Measurements from ENCODE around the gene GBA2. TPM values are rescaled to one million over a fixed set of nuclear protein-coding genes. Genes with fewer than 3 reads are reported as not detected.
A peak's percentile ranks its signal among the peaks of the same experiment; 100 is the strongest.

The GBA2 gene
- total RNA-seq, 1 donor from 2014 or later = 52.1 TPM

- H3K36me3 Mint-ChIP-seq (ENCODE audit: low read depth) = peaks cover 23% of the 10 kb centered on the region
- peak overlapping the region; percentile 69 for H3K27ac Mint-ChIP-seq (ENCODE audit: unreplicated experiment)
- H3K4me3 Mint-ChIP-seq (ENCODE audit: unreplicated experiment) = peak overlapping the region; percentile 91
- H3K9me3 Mint-ChIP-seq (ENCODE audit: low read depth) = no peaks in the 10 kb centered on the region
- H3K4me1 Mint-ChIP-seq (ENCODE audit: low read depth) = peaks cover 41% of the 10 kb centered on the region
- no peak for TF ChIP-seq CTCF (IDR thresholded peaks at IDR 0.05)
- H3K27me3 Mint-ChIP-seq (ENCODE audit: low read depth) = no peaks in the 10 kb centered on the region
- DNase-seq (ENCODE audit: low spot score) = no peak
Observed at GRCh38 chr9:35746583-35746982, 2.4 kb downstream of the GBA2 start.

GRCh38 chr9:35745569-35745968, 3.5 kb downstream of the GBA2 start:
- Mint-ChIP-seq H3K9me3 (ENCODE audit: low read depth) (no peaks in the 10 kb centered on the region), H3K36me3 (ENCODE audit: low read depth) (peaks cover 20% of the 10 kb centered on the region), H3K27me3 (ENCODE audit: low read depth) (no peaks in the 10 kb centered on the region), H3K27ac (ENCODE audit: unreplicated experiment) (no peak overlapping the region), H3K4me1 (ENCODE audit: low read depth) (peaks cover 41% of the 10 kb centered on the region), H3K4me3 (ENCODE audit: unreplicated experiment) (peak overlapping the region; percentile 91)
- no peak for DNase-seq (ENCODE audit: low spot score)
- no peak for TF ChIP-seq CTCF (IDR thresholded peaks at IDR 0.05)

GRCh38 chr9:35743880-35744518, 5.0 kb downstream of the GBA2 start:
- Mint-ChIP-seq H3K27ac (ENCODE audit: unreplicated experiment) (no peak overlapping the region), H3K36me3 (ENCODE audit: low read depth) (peaks cover 28% of the 10 kb centered on the region), H3K4me1 (ENCODE audit: low read depth) (peaks cover 33% of the 10 kb centered on the region), H3K4me3 (ENCODE audit: unreplicated experiment) (no peak overlapping the region), H3K27me3 (ENCODE audit: low read depth) (no peaks in the 10 kb centered on the region), H3K9me3 (ENCODE audit: low read depth) (no peaks in the 10 kb centered on the region)
- TF ChIP-seq CTCF (IDR thresholded peaks at IDR 0.05) = no peak
- no peak for DNase-seq (ENCODE audit: low spot score)

- H3K36me3 Mint-ChIP-seq (ENCODE audit: low read depth) = peaks cover 33% of the 10 kb centered on the region
- no peaks in the 10 kb centered on the region for H3K9me3 Mint-ChIP-seq (ENCODE audit: low read depth)
- no peaks in the 10 kb centered on the region for H3K27me3 Mint-ChIP-seq (ENCODE audit: low read depth)
- no peak overlapping the region for H3K27ac Mint-ChIP-seq (ENCODE audit: unreplicated experiment)
- H3K4me1 Mint-ChIP-seq (ENCODE audit: low read depth) = peaks cover 33% of the 10 kb centered on the region
- TF ChIP-seq CTCF (IDR thresholded peaks at IDR 0.05) = no peak
- H3K4me3 Mint-ChIP-seq (ENCODE audit: unreplicated experiment) = no peak overlapping the region
- DNase-seq (ENCODE audit: low spot score) = no peak
Observed at GRCh38 chr9:35743452-35743851, 5.6 kb downstream of the GBA2 start.

- H3K9me3 Mint-ChIP-seq (ENCODE audit: low read depth) = no peaks in the 10 kb centered on the region
- TF ChIP-seq CTCF (IDR thresholded peaks at IDR 0.05) = no peak
- peaks cover 20% of the 10 kb centered on the region for H3K4me1 Mint-ChIP-seq (ENCODE audit: low read depth)
- DNase-seq (ENCODE audit: low spot score) = no peak
- no peaks in the 10 kb centered on the region for H3K27me3 Mint-ChIP-seq (ENCODE audit: low read depth)
- no peak overlapping the region for H3K27ac Mint-ChIP-seq (ENCODE audit: unreplicated experiment)
- H3K36me3 Mint-ChIP-seq (ENCODE audit: low read depth) = peaks cover 44% of the 10 kb centered on the region
- H3K4me3 Mint-ChIP-seq (ENCODE audit: unreplicated experiment) = no peak overlapping the region
Observed at GRCh38 chr9:35741740-35742139, 7.3 kb downstream of the GBA2 start.

Measured in chondrocyte (in vitro differentiated cells).